Keratinocyte (primary cell): ENCODE results near the gene TERT.

ENCODE experiments used
- EZH2 ChIP-seq: IDR thresholded peaks from one replicate; pipeline ENCODE4 v1.6.1; 2012; ENCODE audit warnings: inconsistent platforms, mild to moderate bottlenecking, low read length, moderate library complexity
- TF ChIP-seq, protein P1 (sequence below), 3 experiments: IDR thresholded peaks in 1 of 3; conservative IDR thresholded peaks in 1 of 3; optimal IDR thresholded peaks in 1 of 3; 2 replicates in 2 of 3; 3 replicates in 1 of 3; pipeline versions ENCODE3 to v1.5.1; 2011; ENCODE audit warnings: low read length in 3 of 3, mild to moderate bottlenecking in 3 of 3, moderate library complexity in 2 of 3, control low read depth in 1 of 3, inconsistent platforms in 1 of 3; ENCODE audit not compliant: insufficient read depth in 2 of 3; ENCODE audit errors: extremely low read depth in 1 of 3

DNA sequence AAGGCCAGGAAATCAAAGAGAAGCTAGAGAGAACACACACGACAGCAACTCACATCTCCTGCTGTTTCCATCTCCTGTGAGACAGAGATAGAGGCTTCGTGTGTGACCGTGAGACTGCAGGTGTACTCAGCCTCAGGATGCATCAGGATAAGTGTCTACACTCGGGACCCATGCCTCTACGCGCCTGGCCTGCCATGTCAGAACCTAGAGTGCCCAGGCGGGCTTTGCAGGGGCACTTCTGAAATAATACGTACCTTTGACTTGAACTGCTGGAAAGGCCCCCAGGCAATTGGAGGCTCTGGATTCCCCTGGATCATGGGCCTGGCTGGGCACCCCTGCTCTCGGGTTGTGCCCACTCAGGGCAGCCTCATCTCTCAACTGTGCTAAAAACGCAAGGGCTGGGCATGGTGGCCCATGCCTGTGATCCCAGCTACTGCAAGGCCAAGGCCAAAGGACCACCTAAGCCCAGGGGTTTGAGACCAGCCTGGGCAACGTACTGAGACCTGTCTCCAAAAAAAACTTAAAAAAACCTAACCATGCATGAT lies 37.1 kb upstream of the TERT start:
- TF ChIP-seq, protein P1, sequence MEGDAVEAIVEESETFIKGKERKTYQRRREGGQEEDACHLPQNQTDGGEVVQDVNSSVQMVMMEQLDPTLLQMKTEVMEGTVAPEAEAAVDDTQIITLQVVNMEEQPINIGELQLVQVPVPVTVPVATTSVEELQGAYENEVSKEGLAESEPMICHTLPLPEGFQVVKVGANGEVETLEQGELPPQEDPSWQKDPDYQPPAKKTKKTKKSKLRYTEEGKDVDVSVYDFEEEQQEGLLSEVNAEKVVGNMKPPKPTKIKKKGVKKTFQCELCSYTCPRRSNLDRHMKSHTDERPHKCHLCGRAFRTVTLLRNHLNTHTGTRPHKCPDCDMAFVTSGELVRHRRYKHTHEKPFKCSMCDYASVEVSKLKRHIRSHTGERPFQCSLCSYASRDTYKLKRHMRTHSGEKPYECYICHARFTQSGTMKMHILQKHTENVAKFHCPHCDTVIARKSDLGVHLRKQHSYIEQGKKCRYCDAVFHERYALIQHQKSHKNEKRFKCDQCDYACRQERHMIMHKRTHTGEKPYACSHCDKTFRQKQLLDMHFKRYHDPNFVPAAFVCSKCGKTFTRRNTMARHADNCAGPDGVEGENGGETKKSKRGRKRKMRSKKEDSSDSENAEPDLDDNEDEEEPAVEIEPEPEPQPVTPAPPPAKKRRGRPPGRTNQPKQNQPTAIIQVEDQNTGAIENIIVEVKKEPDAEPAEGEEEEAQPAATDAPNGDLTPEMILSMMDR (optimal IDR thresholded peaks at IDR 0.05 in 1 of 3, IDR thresholded peaks at IDR 0.05 in 1 of 3, conservative IDR thresholded peaks at IDR 0.05 in 1 of 3; ENCODE audit: extremely low read depth in 1 of 3, insufficient read depth in 2 of 3, low read length in 3 of 3): no peak
- TF ChIP-seq EZH2: no peak
